WERI-Rb-1 (cell line): Measurements from ENCODE around the gene XPA.

Source experiments
- DNase-seq: peaks from one replicate; pipeline ENCODE4 v3.0.0-alpha.2; 2020
- H3K27ac ChIP-seq: fragments of 250-450 bp; sonication (Bioruptor Pico); 2 replicates; pipeline ENCODE4 v1.5.1; 2020; ENCODE audit warnings: mild to moderate bottlenecking, moderate library complexity
- H3K27me3 ChIP-seq: fragments of 250-450 bp; sonication (Bioruptor Pico); 2 replicates; pipeline ENCODE4 v1.5.1; 2021; ENCODE audit warnings: mild to moderate bottlenecking, low read depth, moderate library complexity; ENCODE audit not compliant: insufficient read depth, severe bottlenecking
- H3K36me3 ChIP-seq: fragments of 250-450 bp; sonication (Bioruptor Pico); 2 replicates; pipeline ENCODE4 v1.5.1; 2020; ENCODE audit warnings: mild to moderate bottlenecking, moderate library complexity
- H3K4me3 ChIP-seq: 2 replicates; pipeline ENCODE4 v1.5.1; 2011; ENCODE audit warnings: low read depth, mild to moderate bottlenecking, control low read depth, low read length
- H3K9me3 ChIP-seq: fragments of 250-450 bp; sonication (Bioruptor Pico); 2 replicates; pipeline ENCODE4 v1.5.1; 2021; ENCODE audit warnings: mild to moderate bottlenecking, moderate library complexity; ENCODE audit not compliant: severe bottlenecking
- TF ChIP-seq, protein P1 (sequence below): IDR thresholded peaks from 2 replicates; pipeline ENCODE4 v1.5.1; 2011; ENCODE audit warnings: low read depth, mild to moderate bottlenecking, control low read depth, inconsistent platforms, low read length

The XPA gene

GRCh38 chr9:97689401-97690180 lies 7.5 kb downstream of the XPA start:
- no peak overlapping the region for H3K27ac ChIP-seq

GRCh38 chr9:97688654-97689053 lies 8.5 kb downstream of the XPA start:
- TF ChIP-seq, protein P1, sequence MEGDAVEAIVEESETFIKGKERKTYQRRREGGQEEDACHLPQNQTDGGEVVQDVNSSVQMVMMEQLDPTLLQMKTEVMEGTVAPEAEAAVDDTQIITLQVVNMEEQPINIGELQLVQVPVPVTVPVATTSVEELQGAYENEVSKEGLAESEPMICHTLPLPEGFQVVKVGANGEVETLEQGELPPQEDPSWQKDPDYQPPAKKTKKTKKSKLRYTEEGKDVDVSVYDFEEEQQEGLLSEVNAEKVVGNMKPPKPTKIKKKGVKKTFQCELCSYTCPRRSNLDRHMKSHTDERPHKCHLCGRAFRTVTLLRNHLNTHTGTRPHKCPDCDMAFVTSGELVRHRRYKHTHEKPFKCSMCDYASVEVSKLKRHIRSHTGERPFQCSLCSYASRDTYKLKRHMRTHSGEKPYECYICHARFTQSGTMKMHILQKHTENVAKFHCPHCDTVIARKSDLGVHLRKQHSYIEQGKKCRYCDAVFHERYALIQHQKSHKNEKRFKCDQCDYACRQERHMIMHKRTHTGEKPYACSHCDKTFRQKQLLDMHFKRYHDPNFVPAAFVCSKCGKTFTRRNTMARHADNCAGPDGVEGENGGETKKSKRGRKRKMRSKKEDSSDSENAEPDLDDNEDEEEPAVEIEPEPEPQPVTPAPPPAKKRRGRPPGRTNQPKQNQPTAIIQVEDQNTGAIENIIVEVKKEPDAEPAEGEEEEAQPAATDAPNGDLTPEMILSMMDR, result no peak
- no peak for DNase-seq
- Histone ChIP-seq H3K9me3 (no peaks in the 10 kb centered on the region), H3K27ac (no peak overlapping the region), H3K27me3 (no peaks in the 10 kb centered on the region), H3K36me3 (peaks cover 80% of the 10 kb centered on the region), H3K4me3 (no peak overlapping the region)

More at GRCh38 chr9:97689401-97690180, 7.5 kb downstream of the XPA start:
- Histone ChIP-seq H3K9me3 (no peaks in the 10 kb centered on the region), H3K27me3 (no peaks in the 10 kb centered on the region), H3K4me3 (no peak overlapping the region), H3K36me3 (peaks cover 72% of the 10 kb centered on the region)
- TF ChIP-seq, protein P1, result no peak
- DNase-seq, result no peak

DNA sequence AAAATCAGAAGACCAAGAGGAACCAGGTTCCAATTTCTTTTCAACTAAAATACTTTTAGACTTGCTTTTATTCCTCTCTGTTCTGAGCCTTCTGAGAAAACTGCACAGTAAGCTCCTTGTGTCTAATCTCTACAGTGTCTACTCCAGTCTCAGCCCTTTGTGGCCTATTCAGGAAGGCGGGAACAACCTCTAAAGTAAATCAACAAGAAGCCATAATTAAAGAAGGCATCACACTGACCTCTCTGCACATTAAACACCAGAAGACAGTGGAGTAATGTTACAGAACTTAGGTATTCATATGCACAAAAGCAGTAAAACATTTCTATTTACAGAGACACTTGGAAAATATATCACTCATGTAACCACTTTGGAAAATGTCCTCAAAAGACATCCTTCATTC lies 14.9 kb downstream of the XPA start:
- no peaks in the 10 kb centered on the region for H3K27me3 ChIP-seq
- TF ChIP-seq, protein P1, result no peak
- H3K9me3 ChIP-seq, result no peaks in the 10 kb centered on the region
- no peak overlapping the region for H3K27ac ChIP-seq
- DNase-seq, result no peak
- H3K4me3 ChIP-seq, result no peak overlapping the region
- peaks cover 96% of the 10 kb centered on the region for H3K36me3 ChIP-seq

GRCh38 chr9:97675655-97676054 lies 21.5 kb downstream of the XPA start:
- TF ChIP-seq, protein P1, result no peak
- H3K4me3 ChIP-seq, result no peak overlapping the region
- H3K9me3 ChIP-seq, result no peaks in the 10 kb centered on the region
- no peak for DNase-seq
- H3K27ac ChIP-seq, result no peak overlapping the region
- peaks cover 93% of the 10 kb centered on the region for H3K36me3 ChIP-seq
- H3K27me3 ChIP-seq, result no peaks in the 10 kb centered on the region

- no peaks in the 10 kb centered on the region for H3K9me3 ChIP-seq
- no peak for DNase-seq
- no peaks in the 10 kb centered on the region for H3K27me3 ChIP-seq
- H3K27ac ChIP-seq, result no peak overlapping the region
- TF ChIP-seq, protein P1, result no peak
- H3K36me3 ChIP-seq, result peaks cover 92% of the 10 kb centered on the region
- no peak overlapping the region for H3K4me3 ChIP-seq
These were observed 23.2 kb downstream of the XPA start for GRCh38 chr9:97673922-97674321.

- no peak for DNase-seq
- TF ChIP-seq, protein P1, result no peak
- no peak overlapping the region for H3K4me3 ChIP-seq
- H3K27me3 ChIP-seq, result no peaks in the 10 kb centered on the region
- peaks cover 92% of the 10 kb centered on the region for H3K36me3 ChIP-seq
- H3K9me3 ChIP-seq, result no peaks in the 10 kb centered on the region
- no peak overlapping the region for H3K27ac ChIP-seq
These were observed 24.7 kb downstream of the XPA start for GRCh38 chr9:97672403-97672802.
